Stimulated activated naive CD4-positive, alpha-beta T cell (primary cell): ENCODE measurements around the gene TNP1.

ENCODE experiments used
- DNase-seq, 6 experiments: peaks; one replicate each; lab custom pipeline; 2025; lab: John Stamatoyannopoulos, UW

The TNP1 gene, protein sequence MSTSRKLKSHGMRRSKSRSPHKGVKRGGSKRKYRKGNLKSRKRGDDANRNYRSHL

DNA sequence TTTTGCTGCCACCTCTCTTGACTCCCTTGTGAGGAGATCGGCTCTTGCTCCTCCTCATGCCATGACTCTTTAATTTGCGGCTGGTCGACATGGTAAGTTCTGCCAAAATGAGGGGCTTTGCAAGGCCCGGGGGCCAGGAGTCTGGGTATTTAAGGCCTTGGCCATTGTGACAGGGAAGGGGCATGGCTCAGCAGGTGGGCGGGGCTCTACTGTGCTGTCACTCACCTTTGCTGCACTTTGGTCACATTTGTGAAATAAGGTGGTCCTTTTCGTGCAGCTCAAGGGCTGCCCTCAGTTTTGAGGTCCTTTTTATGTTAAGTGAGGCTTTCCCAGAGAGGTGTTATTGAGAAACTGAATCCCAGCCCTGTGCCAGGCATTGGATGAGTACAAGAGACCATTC lies at the start of gene TNP1:
Gene TNP1, minus strand, starts transcription at position 121 of the 400 bp plus-strand sequence. Its CDS starts 30 bp downstream, at position 91.
- DNase-seq, result no peak

DNA sequence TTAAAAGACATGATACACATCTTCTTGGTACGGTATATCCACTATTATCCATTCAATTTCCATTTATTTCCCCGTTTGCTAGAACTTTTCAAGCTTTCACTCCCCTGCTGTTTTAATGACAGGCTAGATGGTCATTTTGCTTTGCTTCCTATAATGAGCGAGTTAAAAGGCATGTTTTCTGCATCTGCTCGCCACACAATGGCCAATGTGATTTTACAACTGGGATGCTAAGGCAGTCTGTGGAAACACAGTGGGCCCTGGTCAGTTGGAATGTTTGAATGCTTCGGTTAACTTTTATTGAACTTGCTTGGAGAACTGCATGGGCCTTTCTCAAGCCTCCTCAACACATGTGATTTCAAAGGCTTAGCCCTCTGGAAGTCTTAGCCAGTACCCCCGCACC lies 48.4 kb upstream of the TNP1 start:
- DNase-seq, result no peak

DNA sequence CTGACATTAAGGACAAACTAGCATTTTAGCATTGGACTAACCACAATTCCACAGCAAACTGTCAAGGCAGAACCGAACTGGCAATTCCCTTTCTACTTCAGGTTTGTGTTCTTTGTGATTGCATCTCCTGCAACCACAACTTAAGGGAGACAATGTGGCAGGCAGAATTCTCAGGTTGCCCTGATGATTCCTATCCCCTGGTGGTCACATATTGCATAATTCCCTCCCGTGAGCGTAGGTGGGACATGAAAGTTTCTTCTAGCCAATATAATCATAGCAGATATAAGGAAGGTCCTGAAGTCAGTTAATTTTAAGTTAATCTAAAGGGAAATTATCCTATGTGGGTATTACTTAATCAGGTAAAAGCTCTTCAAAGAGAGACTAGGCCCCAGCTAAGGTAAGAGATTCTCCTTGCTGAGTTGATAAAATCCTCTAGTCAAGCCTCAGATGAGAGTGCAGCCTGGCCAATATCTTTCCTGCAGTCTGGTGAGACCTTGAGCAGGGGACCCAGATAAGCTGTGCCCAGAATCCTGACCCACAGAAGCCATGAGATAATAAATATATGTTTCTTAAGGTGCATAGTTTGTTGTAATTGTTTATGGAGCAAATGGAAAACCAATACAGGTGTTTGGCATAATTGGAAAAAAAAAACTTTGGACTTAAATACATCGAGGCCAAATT lies 45.9 kb upstream of the TNP1 start:
- no peak for DNase-seq

DNA sequence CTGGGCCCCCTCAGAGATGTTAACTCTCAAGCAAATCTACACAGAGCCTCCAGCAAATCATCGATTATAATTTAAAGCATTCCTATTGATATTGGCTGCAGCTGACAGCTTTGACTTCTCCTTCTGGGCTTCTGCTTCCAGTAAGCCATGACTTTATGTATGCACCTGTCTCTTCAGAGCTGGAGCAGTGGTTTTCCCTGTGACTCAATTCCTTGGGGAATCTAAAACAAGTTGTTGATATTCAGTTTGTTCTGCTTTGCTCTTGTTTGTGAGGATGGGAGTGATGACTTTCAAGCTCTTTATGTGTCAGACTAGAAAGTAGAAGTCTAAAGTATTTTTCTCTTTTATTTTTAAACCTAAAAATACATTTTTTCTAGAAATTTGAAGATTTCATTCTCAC lies 45.1 kb upstream of the TNP1 start:
- DNase-seq, result no peak

DNA sequence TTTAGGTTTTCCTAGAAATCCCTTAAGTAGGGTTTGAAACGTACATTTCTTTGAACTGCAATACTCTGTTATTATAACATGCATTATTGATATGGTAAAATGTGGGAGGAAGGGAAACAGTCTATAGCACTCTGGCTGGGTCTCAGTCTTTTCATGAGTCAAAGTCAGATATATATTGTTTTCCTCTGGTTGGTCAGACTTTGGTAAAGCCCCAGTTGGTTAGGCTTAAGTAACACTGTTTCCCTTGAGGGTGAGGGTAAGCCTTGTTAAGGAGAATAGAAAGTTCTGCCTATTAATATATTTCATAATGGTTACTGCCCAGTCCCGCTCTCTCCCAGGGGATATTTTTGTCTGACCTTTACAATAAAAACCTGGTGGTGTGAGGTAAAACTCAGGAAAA lies 44.7 kb upstream of the TNP1 start:
- no peak for DNase-seq

DNA sequence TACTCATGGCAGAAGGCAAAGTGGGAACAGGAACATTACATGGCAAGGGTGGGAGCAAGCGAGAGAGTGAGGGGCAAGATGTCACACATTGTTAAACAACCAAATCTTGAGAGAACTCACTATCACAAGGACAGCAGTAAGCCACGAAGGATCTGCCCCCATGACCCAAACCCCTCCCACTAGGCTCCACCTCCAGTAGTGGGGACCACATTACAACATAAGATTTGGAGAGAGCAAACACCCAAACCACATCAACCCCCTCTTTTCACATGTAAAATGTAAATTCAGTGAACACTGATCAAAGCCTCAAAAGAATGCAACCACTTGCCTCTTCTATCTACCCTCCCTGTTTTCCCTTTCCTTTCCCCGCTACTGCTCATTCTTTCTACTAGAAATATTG lies 43.6 kb upstream of the TNP1 start:
- DNase-seq, result no peak

DNA sequence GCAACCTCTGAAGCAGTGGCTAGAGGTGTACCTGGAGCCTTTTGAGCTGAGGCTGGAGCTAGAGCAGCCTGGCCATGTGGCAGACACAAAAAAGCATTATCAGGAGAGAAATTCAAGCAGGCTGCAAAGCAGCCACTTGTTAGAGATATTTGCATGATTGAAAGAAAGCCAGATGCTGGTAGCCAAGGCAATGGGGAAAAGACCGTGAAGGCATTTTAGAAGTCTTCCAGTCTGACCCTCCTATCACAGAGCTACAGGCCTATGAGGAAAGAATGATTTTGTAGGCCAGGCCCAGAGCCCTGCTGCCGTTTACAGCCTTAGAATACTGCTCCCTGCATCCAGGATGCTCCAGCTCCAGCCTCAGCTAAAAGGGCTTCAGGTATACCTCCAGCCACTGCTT lies 41.4 kb upstream of the TNP1 start:
- DNase-seq, result no peak

DNA sequence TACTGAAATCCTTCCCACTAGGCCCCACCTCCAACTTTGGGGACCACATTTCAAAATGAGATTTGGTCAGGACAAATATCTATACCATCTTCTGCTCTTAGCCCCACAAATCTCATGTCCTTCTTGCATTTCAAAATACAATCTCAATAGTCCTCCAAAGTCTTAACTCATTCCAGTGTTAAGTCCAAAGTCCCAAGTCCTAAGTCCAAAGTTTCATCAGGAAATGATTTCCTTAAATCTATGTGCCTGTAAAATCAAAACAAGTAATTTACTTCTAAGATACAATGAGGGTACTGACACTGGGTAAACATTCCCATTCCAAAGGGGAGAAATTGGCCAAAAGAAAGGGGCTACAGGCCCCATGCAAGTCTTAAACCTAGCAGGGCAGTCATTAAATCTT lies 40.5 kb upstream of the TNP1 start:
- no peak for DNase-seq

DNA sequence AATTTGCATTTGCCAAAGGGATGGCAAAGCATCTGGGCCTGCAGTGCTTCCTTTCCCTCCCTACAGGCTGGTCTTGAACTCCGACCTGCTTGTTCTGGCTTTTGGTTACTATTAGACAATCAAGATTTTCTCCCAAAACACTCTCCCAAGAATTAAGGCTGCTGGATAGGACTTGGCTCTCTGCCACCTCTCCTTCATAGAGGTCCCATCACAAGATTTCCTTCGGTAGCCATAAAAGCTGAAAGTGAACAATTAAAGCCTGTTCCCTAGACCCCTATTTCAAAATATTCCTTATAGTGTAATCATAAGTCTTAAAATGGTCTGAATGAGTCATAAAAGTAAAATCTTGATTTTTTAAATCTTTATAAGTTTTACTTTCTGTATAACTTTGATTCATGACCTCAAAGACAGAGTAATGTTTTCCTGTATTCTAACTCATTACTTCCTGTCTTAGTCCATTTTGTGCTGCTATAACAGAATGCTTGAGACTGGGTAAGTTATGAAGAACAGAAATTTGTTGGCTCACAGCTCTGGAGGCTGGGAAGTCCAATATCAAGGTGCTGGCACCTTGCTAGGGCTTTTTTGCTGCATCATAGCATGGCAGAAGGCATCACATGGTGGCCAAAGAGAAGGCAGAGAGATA lies 37.8 kb upstream of the TNP1 start:
- DNase-seq, result no peak

DNA sequence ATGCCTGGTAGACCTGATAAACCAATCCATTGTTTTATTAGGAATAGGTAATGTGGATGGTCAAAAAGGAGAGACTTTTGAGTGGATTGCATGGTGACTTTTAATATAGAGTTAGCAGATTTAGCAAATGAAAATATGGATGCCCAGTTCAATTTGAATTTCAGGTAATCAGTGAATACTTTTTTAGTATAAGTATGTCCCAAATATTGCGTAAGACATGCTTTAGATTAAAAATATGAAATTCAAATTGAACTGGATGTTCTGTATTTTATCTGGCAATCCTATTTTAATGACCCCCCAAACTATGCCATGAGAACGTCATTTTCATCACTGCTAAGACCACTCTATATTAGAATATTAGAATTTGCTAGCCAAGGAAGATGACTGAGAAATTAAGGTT lies 30.3 kb upstream of the TNP1 start:
- no peak for DNase-seq

DNA sequence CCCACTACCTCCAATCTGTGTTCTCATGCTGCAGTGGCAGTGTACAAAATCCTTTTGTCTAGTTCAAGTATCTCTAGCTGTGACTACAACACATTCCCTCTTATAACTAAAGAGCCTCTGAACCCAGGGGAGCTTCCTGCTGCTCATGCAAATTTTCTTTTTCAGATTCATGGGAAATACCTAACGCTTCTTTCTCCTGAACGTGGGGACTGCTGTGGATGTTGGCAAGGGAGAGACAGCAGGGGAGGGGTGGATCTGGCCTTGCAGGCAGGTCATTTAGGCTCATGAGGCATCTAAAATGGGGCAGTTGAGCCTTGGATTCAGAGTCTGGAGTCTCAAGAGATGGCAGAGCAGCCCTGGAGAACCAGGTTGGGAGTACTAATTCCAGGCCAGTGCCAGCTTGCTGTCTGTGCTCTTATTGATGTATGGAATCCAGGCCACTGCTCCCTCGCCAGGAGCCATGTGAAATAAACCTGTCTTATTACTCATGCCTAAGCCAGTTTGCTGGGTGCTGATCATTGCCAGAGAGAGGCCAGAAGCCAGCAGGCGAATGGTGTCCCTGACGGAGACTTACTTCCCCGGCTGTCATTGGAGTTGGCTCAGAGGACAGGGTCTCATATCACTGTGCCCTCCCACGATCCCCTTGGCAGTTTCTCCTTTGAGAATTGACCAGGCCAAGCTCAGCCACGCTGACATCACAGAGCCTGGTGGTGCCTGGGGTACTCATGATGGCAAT lies 29.2 kb upstream of the TNP1 start:
- no peak for DNase-seq

DNA sequence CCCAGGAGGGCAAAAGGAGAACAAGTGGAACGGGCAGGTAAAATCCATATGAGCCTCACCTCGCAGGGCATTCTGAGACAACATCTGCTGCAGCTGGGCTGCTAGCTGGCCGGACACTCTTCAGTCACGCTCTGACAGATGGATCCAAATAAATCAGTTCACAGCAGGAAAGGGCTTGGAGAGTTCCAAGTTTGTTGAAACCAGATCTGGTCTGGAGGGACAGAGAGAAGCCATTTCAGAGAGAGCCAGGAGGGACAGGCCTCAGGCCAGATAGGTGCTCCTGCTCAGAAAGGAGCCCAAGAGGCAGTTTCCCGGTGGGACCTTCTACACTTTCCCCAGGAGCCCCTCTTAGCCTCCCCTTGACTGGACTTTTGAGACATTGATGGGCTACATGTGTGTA lies 28.2 kb upstream of the TNP1 start:
- DNase-seq, result no peak

DNA sequence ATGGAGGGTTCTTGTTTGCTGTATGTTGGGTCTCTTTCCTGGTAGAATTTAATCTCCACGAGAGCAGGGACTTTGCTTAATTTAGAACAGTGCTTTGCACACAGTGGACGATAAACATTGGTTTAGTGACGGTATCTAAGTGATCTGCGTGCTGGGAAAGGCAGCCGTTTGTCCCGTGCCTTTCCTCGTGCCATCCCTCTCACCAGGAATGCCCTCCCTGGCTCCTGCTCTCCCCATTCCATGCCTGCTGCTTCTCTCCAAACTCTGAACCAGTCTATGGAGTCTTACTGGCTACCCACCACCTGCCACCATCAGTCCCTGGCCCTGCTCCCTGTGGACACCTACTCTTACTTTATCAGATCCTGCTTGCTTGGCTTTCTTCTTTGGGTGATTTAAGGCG lies 27.3 kb upstream of the TNP1 start:
- DNase-seq, result no peak

DNA sequence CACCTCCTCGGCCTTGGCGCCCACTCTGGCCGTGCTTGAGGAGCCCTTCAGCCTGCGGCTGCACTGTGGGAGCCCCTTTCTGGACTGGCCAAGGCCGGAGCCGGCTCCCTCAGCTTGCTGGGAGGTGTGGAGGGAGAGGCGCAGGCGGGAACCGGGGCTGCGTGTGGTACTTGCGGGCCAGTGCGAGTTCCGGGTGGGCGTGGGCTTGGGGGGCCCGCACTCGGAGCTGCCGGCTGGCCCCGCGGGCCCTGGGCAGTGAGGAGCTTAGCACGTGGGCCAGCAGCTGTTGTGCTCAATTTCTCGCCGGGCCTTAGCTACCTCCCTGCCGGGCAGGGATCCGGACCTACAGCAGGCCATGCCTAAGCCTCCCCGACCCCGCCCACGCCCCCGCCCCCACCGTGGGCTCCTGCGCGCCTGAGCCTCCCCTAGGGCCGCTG lies 25.3 kb upstream of the TNP1 start:
- DNase-seq, result no peak

DNA sequence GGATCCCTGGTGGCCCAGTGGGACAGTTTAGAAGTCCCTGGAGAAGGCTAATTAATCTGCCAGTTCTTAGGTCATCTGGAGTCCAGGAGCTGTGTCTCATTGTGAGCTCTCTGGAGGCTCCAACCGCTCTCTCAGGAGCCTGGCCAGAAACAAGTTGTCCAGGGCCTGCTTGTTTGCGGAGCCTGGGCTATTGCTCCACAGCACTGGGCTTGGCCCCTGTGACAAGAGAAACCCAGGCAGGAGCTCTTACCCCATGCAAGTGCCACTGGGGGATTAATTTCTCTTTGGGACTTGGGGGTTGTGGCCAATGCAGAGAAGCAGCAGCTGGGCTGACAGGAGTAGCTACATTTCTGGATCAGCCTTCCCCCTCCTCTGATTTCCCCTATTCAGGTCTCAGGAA lies 24.5 kb upstream of the TNP1 start:
- no peak for DNase-seq

DNA sequence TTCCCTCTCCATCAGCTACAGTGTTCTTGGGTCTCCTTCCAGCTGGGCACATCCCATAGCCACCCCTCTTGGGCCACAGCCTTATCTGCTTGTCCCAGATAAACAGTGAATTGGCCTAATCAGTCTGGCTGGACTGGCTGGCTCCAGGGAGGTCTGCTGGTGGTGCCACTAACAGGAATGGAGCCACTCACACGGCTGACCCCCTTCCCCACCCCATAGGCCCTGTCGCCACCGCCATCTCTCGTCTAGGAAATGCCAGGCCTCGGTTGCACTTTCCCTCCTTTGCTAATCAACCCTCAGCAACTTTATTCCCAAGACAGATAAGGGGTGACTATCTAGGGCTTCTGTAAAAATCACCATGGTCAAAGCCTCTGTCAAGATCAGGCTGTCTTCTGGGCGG lies 23.0 kb upstream of the TNP1 start:
- DNase-seq, result no peak

DNA sequence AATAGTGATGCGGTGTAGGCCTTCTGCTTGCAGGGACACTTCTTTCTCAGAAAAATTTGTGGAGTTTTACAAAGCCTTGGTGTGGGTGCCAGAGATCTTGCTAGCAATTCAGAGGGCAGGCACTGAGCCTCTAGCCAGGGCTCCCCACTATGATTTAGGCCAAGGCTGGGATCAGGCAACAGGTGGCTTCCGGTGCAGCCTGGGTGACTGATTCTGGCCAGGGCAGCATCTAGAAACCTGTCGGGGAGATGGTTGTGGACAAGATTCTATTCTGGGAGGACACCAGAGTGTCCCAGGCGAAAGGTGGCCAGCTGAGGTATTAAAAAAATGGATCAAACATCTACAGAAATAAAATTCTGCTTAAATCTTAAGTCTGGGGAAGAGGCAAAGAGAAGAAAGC lies 21.5 kb upstream of the TNP1 start:
- DNase-seq, result no peak

DNA sequence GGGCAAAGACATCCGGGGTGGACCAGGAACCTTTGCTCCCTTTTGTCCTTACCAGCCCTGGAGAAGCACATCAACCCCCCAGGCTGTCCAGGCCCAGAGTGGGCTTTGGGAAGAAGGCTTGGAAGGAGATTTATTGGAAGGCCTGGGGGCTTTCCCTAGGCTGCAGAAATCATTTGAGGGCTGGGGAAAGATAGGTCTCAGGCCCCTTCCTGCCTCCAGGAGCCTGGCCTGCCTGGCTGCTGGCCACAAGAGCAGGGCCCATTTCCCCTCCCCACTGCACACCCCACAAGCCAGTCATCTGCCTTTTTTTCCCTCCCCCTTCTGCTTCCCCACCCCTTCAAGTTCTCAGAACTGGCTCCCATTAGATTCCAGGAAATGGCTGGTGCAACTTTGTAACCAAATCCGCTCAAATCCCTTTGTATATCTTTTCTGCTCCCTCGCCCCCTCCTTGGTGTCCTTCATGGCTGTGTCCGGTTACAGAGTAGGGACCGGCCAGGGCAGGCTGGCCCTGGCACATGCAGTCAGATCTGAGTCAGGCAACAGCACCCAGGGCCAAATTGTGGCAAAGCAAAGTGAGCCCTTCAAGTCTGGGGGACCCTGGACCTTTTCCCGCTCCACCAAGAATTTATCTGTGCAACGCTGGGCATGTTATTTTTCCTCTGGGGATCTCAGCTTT lies 20.8 kb upstream of the TNP1 start:
- no peak for DNase-seq

DNA sequence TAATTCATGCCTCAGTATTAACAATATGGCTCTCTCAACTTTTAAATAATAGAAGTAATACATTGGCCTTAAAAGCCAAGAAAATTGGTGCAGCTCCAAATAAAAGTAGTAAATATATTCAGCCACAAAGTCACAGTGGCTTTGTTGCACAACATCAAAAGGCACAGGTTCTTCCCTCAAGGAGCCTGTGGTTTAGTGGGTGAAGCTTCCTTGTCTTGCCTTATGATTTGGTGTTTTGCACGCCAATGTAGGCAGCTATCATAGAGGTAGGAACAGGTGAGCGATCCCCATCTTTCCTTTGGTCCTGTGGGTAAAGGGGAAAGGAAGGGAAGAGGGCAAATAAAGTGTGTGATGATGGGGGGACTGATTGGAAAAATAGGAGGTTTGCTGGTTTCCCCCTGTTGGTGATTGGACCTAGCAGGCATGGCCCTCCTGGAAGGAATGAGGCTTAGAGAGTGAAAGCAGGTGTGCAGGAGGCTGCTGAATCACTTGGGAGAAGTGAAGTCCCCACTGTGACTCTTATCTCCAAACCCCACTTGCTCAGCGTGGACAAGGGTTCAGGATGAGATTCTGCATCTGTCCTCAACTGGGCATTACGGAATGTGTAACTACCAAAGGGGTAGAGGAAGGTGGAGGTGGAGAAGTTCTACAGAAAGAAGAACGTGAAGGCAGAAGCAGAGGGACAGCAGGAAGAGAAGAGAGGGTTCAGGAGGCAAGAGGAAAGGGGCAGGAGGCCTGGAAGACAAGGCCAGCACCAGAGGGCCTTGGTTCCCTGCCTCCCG lies 20.1 kb upstream of the TNP1 start:
- DNase-seq, result no peak

DNA sequence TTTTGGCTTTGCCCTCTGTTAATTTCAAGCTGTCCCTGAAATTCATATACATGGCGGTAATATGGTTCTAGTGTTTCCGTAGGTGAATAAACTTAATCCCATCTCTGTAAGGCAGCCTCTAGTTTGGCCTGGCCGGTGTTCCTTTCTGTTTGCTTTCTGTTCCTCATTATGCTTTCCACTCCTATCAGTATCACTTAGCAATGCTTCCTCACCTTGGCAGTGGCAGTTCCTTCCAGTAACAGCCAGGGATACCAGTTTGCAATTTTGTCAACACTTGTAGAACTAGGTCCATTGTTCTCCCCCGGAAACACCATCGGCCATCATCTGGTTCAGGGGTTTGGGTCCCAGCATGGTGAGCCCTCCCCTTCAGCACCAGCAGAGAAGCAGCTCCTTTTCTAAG lies 18.2 kb upstream of the TNP1 start:
- DNase-seq, result no peak

DNA sequence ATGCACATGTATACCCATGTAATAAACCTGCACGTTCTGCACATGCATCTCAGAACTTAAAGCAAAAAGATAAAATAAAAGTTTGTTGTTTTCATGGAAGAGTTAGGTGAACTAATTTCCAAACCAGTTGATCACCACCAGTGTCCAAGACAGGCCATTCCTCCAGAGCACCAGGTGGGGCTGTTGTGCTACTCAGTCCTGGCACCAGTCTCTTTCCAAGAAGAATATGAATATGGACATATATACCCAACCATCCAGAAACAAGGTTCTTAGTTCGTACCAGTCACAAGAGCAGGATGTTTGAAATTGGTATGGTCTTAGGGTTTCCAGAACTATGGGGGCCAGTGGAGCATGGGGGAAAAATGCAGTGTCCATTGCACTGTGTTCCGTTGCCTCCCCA lies 17.2 kb upstream of the TNP1 start:
- DNase-seq, result no peak

DNA sequence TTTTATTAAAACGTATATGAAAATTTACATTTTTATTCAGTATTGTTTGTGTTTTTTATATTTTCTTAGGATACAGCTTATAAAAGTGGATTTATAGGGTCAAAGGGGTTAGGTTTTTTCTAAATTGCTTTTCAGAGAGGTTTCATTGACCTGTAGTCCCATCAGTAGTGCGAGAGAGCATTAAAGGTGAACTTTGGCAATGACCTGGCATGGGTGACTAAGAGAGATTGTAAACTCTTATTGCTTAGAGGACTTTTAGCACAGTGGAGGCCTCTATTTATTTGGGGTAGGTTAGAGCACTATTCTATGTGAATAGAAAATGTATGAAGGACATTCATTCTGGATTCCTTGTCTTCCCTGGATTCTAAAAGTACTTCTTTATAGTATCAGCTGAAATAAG lies 16.0 kb upstream of the TNP1 start:
- no peak for DNase-seq
